IPS DF 6.9 (cell line): Measurements from ENCODE around the gene ALKBH1.

Experiments used
- DNase-seq: peaks from one replicate; pipeline ENCODE4 v3.0.0-alpha.2; 2013; ENCODE audit warnings: low read depth, low spot score
- H3K27ac ChIP-seq: one replicate; pipeline ENCODE4 v1.5.1; 2013; ENCODE audit warnings: low read length, control low read depth
- H3K27me3 ChIP-seq: 2 replicates; pipeline ENCODE4 v1.6.1; 2013; ENCODE audit warnings: mild to moderate bottlenecking, low read length; ENCODE audit not compliant: control insufficient read depth, insufficient read depth
- H3K36me3 ChIP-seq: 2 replicates; pipeline ENCODE4 v1.6.1; 2013; ENCODE audit warnings: low read length; ENCODE audit not compliant: control insufficient read depth, insufficient read depth
- H3K4me1 ChIP-seq: 2 replicates; pipeline ENCODE4 v1.6.1; 2013; ENCODE audit warnings: low read length; ENCODE audit not compliant: control insufficient read depth, insufficient read depth
- H3K4me3 ChIP-seq: 2 replicates; pipeline ENCODE4 v1.5.1; 2013; ENCODE audit warnings: mild to moderate bottlenecking, low read length
- H3K9me3 ChIP-seq: 2 replicates; pipeline ENCODE4 v1.6.1; 2013; ENCODE audit warnings: low read length, inconsistent platforms; ENCODE audit not compliant: control insufficient read depth, insufficient read depth
- WGBS: extraction: QIAGEN DNeasy Blood & Tissue Kit; methylation state at CpG from one replicate; pipeline ENCODE4 v1.1.7; 2013; ENCODE audit warnings: mixed read lengths, missing lambda C conversion rate; ENCODE audit not compliant: insufficient read length, insufficient coverage; 5-methylcytosine and 5-hydroxymethylcytosine counted together

Gene ALKBH1

GRCh38 chr14:77625360-77625759 lies 82.5 kb downstream of the ALKBH1 start:
- Histone ChIP-seq H3K27me3 (no peaks in the 10 kb centered on the region), H3K36me3 (no peaks in the 10 kb centered on the region), H3K4me1 (no peaks in the 10 kb centered on the region), H3K4me3 (no peak overlapping the region), H3K9me3 (no peaks in the 10 kb centered on the region; the same call in 1 of the 2 replicates), H3K27ac (no peak overlapping the region)
- no CpG with 5 or more reads among the region's 3 CpGs for WGBS
- no peak for DNase-seq

GRCh38 chr14:77623201-77623600 lies 84.6 kb downstream of the ALKBH1 start:
- Histone ChIP-seq H3K4me1 (no peaks in the 10 kb centered on the region), H3K9me3 (no peaks in the 10 kb centered on the region), H3K27me3 (no peaks in the 10 kb centered on the region), H3K27ac (no peak overlapping the region), H3K4me3 (no peak overlapping the region), H3K36me3 (no peaks in the 10 kb centered on the region)
- no CpG with 5 or more reads among the region's 1 CpG for WGBS
- no peak for DNase-seq
